NCI-H748 (cell line): ENCODE results near the gene SRGAP1.
A peak's percentile ranks its signal among the peaks of the same experiment; 100 is the strongest.

Experiments used
- DNase-seq: peaks from one replicate; lab custom pipeline; 2025; ENCODE audit not compliant: unreplicated experiment; lab: John Stamatoyannopoulos, UW

Gene SRGAP1

DNA sequence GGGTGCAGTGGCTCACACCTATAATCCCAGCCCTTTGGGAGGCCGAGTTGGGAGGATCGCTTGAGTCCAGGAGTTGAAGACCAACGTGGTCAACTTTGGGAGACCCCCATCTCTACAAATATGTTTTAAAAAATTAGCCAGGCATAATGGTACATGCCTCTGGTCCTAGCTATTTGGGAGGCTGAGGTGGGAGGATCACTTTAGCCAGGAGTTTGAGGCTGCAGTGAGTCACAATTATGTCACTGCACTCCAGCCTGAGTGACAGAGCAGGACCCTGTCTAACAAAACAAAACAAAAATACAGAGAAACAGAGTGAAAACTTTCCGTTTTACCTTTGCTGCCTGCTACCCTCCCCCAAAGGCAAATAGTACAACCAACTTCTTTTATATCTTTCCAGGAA lies 60.2 kb downstream of the SRGAP1 start:
- no peak for DNase-seq

DNA sequence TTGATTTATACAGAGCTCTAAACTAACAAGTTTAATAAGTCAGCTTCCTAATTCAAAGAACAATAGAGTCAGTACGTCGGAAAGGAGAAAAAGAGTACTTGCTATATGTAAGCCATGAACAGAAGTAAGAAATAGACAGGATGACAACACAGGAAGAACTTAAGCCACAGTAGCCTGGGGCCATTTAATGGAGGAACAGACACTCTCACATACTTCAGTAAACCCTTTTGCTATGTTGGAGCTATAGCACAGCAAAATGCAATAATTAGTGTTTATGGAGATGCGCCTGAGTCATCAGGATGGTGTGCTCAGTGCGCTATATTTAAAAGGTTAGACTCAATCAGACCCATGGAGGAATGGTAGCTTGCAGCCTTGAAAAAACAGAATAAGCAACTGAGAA lies 61.0 kb downstream of the SRGAP1 start:
- DNase-seq, result peak; percentile 49

DNA sequence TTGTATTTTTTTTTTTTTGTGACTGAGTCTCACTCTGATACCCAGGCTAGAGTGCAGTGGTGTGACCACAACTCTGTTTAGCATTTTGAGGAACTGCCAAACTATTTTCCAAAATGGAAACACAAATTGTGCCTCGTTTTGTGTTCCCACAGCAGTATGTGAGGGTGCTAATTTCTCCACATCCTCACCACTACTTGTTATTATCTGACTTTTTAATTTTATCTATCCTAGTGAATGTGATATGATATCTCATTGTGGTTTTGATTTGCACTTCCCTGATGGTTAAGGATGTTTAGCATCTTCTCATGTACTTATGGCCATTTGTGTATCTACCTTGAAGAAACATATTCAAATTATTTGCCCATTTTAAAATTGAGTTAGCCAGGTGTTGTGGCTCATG lies 62.4 kb downstream of the SRGAP1 start:
- DNase-seq, result no peak

DNA sequence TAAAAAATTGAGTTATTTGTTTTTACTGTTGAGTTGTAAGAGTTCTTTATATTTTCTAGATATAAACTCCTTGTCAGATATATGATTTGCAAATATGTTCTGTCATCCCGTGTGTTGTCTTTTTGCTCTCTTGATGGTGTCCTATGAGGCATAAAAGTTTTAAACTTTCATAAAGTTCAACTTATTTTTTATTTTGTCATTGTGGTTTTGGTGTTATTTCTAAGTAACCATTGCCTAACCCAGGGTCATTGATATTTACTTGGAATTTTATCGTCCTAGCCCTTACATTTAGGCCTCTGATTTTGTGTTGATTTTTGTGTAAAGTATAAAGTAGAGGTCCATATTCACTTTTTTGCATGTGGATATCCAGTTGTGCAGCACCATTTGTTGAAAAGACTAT lies 63.1 kb downstream of the SRGAP1 start:
- DNase-seq, result no peak

DNA sequence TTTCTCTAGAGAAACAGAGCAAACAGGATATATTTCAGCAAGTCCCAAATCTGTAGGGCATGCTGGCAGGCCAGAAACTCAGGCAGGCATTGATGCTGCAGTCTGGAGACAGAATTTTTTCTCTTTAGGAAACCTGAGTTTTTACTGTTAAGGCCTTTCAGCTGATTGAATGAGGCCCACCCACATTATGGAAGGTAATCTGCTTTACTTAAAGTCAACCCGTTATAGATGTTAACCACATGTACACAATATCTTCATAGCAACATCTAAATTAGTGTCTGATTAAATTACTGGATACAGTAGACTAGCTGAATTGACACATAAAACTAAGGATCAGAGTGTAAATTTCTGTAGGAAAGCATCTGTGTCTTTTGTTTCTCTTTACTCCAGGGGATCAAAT lies 65.2 kb downstream of the SRGAP1 start:
- no peak for DNase-seq

DNA sequence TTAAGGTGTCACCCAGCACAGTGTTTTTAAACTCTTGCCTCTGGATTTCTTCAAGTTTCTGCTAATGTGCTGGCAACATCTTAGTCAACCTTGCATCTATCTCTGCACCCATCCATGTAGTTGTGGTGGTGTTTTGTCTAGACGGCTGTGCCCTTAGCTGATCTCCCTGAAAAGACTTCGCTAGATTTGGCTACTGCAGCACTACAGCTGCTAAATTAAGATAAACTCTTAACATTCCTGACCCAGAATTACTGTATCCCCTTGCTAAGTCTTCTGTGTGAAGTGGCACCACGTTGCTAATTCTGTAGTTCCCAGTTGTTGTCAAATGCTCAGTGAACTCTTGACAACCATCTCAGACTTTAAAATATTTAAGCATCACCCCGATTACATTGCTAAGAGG lies 66.8 kb downstream of the SRGAP1 start:
- no peak for DNase-seq

DNA sequence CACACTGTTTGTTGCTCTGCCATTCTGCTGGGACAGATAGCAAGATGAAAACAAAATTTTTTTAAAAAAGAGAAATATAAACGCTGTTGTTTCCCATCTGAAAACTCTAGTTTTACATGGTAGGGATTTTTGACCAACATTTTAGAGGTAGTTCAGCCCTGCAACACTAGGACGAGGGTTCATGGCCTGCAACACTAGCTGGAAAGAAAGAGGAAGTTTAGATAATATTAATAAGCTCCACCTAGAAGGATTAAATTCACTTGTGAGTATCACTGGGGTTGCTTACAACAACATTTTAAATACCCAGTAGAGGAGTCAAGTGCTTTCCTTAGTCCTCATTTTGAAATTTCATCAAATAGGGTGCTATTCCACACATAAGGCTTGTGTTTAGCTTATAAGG lies 68.2 kb downstream of the SRGAP1 start:
- DNase-seq, result no peak

DNA sequence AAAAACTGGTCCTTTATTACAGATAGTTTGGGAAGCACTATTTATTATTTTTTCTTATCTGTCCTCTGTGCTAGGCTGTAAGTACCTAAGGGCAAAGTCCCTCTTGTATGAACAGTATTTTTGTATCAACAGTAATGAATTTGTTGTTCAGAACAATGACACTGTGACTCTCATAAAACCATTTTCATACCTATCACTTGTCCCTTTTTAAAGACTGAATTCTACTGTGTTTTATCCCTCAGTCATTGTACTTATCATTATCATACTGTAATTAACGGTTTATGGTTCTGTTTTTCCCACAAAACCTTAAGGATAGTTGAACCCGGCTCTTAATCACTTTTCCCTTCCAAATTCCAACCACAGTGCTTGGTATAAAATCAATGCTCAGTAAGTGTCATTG lies 69.4 kb downstream of the SRGAP1 start:
- no peak for DNase-seq

DNA sequence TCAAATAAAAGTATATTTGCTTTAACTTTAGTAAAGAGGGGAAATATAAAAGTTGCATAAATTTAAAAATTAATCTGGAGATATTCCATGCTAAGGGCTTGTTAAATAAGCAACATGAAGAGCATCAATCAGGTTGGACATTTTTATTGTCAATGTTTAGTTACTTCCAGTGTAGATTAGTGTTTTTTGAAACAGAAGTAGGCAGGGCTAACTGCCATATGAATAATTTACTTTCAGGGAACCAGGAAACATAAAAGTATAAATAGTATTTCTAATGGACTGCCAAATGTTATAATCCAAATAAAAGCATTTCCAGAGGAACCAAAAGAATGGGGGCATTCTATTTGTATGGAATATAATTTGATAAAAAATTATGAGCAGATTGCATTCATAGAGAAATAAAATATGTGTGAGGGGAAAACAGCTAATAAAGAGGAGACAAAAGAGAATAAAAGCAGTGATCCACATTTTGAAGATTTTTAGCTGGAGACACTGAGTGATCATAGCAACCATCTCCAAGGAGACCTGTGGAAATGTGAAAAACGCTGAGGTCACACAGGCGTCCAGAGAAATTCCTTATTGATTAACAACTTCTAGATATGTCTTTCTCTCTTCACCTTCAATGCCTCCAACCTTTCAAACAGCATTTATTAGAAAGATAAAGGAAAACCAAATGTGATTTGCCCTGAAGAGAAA lies 70.8 kb downstream of the SRGAP1 start:
- peak; percentile 23 for DNase-seq

DNA sequence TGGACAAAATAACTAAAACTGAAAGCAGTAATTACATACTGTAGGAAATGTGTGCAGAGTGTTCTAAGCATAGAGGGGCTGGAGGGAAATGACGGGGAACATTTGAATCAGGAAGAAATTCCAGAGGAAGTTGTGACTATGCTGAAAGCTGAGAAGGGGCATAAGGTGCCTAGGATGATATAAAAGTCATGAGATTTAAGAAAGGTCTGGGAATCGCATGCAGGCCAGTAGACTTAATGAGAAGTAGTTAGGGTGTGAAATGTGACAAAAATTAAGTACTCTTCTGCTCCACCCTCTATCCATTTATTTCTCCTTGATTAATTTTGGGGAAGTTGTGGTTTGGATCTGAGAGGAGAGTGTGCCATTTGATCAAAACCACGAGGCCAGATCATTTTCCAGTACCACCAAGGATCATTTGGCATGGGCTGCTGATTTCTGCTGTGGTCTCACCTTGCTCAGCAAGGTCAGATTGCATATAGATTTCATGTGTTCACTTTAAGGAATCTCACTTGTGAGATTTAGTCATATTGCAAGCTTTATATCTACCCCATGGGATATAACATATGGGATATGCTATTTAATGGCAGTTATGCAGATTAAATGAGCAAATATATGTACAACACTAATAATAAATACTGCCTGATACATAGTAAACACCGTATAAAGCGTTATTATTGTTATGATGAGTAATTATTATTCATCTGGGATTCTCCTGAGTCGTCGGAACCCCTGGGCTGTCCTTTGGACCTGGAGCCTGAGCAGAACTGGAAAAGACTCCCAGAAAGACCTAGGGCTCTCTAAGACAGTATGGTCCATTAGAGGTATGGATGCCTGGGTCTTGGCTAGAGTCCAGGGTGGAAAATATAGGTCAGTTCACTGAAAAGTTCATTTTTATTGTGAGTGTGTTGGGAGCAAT lies 72.3 kb downstream of the SRGAP1 start:
- no peak for DNase-seq

DNA sequence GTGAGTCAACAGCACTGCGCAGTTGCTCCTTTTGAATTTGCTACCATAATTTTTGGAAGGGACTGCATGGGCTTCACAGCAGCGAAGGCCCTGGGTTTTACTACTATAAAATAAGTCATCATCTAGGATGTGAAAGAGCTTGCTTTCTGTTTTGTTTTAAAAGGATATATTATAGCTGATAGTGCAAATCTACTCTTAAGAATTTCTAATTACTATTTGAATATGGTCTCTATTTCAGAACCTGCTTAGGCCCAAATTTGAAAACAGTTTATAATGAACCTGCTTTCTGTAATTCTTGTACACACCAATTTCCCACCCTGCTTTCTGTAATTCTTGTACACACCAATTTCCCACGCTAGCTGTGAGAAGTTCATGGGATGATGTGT lies 73.0 kb downstream of the SRGAP1 start:
- DNase-seq, result no peak

DNA sequence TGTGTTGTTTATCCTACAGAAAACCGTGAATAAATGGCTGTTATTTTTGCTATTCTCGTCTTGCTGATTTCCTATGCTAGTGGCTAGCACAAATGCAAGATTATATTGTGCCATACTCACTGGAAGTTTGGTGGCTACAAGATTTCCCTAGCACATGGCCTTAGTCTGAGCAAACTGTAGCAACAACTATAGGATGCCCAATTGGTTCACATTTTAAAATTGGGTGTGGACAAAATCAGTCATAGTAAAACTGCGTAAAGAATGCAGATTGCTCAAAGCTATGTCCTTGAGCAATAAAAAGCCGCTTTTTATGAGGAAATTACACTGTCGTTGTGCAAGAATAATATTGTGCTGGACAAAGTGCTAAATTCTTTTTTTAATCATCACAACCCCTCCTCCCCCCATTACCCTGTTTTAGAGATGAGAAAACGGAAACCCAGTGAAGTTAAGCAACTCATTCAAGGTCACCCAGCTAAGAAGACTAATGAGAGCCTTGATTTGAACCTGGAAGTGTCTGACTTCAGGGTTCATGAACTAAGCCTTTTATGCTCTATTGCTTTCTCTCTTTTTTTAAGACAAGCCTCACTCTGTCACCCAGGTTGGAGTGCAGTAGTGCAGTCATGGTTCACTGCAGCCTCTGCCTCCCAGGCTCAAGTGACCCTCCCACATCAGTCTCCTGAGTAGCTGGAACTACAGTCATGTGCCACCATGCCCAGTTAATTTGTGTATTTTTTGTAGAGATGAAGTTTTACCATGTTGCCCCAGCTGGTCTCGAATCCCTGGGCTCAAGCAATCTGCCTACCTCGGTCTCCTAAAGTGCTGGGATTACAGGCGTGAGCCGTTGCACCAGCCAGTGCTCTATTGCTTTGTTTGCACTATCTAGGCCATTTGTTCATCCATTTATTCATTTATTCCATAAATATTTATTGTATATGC lies 73.6 kb downstream of the SRGAP1 start:
- DNase-seq, result peak; percentile 19

DNA sequence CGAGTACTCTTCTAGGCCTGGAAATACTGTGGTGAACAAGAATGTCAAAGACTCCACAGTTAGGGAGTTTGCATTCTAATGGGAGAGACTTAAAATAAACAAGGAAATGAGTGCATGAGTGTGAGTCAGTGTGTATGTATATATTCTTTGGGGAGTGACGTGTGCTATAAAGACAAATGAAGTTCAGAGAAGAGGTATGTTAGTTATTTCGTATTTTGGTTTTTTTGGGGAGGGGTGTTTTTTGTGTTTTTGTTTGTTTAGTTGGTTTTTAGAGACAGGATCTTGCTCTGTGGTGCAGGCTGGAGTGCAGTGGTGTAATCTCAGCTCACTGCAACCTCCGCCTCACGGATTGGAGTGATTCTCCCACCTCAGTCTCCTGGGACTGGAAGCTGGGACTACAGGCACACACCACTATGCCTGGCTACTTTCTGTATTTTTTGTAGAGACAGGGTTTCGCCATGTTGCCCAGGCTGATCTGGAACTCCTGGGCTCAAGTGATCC lies 74.3 kb downstream of the SRGAP1 start:
- DNase-seq, result no peak

DNA sequence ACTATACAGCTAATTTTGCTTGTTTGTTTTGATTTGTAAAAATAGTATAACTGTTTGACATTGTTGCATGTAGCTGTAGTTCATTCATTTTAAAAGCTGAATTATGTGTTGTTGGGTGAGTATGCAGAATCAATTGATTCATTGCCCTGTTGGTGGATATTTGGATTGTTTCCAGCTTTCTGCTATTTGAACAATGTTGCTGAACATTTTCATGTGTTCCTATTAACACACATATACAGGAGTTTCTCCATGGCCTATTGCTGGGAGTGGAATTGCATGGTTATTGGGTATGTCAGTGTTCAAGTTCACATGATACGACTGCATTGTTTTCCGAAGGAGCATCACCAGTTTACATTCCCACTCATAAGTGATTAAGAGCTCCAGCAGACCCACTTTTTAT lies 75.3 kb downstream of the SRGAP1 start:
- DNase-seq, result no peak

DNA sequence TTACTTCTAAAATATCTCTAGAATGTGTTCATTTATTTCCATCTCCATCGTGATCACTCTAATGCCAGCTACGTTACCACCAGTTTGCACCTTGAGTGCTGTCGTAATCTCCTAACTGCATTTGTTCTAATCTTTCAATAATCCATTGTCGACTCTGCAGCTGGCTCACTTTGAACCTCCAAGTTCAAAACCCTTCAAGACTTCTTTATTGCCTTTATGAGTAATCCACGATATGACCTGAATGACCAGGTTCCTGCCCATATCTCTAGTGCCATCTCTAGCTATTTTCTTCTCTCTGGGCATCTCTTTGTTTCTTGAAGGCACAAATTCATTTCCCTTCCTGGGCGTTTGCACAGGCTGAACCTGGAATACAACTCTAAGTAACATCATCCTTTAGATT lies 76.7 kb downstream of the SRGAP1 start:
- DNase-seq, result no peak

DNA sequence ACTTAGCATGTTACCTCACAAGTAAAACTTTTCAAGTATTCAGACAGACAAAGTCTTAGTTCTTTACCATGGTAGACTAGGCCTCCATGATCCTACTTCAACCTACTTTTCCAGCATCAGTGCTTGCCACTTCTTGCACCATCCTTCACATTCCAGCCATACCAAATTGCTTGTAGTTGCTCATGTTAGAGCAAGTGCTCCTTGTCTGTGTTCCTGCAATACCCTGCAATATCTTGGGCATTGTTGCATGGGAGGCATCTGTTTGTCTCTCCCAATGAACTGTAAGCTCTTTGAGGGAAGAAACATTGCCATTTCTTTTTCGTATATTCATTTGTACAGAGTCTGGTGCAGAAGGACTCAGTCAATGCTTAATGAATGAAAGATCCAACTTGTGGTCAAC lies 78.0 kb downstream of the SRGAP1 start:
- no peak for DNase-seq

DNA sequence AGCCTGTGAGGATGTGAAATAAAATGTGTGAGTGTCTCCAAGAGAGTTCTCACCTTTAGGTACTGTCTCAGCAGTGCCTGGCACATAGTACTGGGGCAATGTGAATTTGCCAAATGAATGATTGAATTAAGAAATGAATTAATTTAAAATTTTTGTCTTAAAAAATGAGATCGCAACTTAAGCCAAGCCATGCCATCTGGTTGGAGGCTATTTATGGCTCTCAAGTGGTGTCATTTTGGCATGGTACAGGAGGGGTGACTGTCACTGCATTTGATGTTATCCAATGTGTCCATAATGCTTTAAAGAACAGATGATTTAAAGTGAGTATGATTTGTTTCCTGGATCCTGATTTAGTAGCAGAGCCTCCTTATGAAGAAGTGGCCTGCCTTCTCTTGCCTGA lies 80.3 kb downstream of the SRGAP1 start:
- DNase-seq, result no peak

DNA sequence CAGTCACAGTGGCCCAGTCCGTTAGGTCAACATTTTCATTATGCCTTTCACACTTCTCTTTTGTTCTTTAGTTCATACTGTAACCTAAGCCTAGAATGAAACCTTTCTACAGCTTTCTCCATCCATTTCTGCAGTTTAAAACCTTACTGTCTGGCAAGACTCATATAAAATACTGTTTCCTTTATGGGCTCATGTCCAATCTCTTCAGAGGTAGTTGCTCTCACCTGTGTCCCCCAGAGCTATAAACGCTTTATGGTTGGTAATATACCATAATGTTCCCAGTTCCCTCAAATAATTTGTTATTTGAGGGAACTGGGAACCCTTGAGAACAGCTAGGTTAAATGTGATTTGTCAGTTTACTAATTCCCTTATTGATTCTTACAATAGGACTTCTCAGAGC lies 83.0 kb downstream of the SRGAP1 start:
- no peak for DNase-seq

DNA sequence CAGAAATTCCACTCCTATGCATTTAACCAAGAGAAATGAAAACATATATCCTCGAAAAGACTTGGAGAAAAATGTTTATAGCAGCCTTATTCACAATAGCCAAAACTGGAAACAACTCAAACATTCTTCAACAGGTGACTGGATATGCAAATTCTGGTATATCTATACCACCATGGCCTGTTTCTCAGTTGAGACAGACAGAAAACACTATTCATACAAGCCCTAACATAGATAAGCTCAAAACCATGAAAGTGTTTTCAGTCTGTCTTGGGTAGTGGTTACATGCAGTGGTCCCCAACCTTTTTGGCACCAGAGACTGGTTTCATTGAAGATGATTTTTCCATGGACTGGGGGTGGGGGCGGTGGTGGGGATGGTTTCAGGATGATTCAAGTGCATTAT lies 83.8 kb downstream of the SRGAP1 start:
- DNase-seq, result no peak

DNA sequence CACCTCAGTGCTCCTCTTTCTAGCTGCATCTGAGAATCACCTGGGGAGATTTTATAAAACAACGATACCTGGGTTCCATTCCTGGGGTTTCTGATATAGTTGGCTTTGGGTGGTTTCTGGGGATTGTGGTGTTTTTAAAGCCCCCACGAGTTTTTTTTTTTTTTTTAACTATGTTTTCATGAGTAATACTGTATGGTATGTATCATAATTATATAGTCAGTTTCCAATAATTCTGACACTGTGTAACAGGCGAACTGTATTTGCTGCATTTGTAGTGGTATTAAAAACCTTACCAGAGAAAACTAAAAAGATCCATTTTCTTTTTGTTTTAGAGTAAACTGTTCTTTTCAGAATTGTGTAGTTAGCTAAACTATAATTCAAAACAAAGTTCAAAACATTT lies 84.9 kb downstream of the SRGAP1 start:
- DNase-seq, result no peak

DNA sequence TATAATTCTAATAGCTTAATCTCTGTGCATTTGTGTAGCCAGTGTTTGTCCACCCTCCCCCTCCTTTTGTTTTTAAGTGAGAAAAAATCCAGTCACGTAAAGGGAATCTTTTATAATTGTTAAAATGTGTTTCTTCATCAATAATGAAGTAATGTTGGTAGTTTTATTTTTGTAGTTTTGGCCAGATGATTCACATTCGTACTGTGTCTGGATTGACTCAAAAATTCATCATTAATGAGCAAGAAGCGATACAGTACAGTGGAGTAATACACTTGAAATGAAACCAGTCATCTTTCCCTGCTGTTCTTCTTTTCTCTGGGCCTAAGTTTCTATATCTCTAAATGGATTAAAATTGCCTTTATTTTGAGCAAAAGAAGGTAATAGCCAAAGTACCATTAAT lies 86.5 kb downstream of the SRGAP1 start:
- no peak for DNase-seq
